GM19468 (cell line): Measurements from ENCODE around the gene DSCAM.
"Not testable (repeated sequence)": the region's sequence is repeated elsewhere in the genome, so short reads cannot be mapped to it uniquely, and the experiment has no call there.

ENCODE experiments used
- ATAC-seq: cut with Tn5 transposase; IDR thresholded peaks from one replicate; pipeline ENCODE4 v1.9.1; 2021; ENCODE audit warnings: mild to moderate bottlenecking, moderate library complexity, moderate number of reproducible peaks; ENCODE audit not compliant: unreplicated experiment; ENCODE audit errors: extremely low read depth

DSCAM gene

GRCh38 chr21:40282912-40283886, 563.8 kb downstream of the DSCAM start:
- no peak for ATAC-seq

DNA sequence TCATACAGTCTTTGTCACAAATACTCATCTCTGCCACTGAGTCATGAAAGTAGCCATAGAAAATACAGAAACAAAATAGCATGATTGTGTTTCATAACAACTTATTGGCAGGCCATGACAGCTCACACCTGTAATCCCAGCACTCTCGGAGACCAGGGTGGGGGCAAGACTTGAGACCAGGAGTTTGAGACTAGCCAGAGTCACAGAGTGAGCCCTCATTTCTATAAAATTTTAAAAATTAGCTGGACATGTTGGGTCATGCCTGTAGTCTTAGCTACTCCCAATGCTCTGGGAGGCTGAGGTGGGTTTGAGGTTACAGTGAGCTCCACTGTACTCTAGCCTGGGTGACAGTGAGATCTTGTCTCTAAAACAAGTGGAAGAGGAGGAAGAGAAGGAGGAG, 568.6 kb downstream of the DSCAM start:
- ATAC-seq, result no peak

DNA sequence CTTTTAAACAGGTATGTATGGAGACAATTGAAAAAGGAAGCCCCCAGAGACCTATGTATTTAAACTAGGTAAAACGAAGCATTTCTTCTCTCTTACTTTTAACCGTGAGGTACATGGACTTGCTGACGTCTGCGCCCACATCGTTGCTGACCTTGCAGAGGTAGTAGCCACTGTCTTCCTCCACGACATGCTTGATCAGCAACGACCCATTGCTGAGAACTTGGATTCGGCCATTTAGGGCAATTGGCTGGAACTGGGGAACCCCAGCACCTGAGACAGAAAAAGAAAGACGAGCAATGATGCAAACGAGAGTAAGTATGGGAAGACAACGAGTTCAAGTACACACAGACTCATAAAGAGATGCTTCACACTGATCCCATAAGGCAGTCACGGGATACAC, 571.0 kb downstream of the DSCAM start:
- no peak for ATAC-seq

DNA sequence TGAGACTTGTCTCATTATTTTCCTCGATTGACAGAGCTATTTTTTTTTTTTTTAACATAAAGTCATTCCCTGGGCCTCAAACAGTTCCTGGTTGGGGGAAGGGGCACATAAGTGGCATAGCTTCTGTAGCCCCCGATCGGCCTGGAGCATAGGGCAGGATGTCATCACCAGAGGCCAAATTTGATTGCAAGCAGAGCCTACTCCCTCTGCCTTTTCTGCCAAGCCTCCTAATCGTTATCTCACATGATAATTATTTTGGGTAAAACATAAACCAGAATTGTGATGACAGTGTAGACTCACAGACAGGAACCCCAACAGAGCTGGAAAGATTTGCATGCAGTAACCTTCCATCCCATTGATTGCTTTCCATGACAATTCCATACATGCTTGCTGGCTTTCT, 574.9 kb downstream of the DSCAM start:
- ATAC-seq, result no peak

DNA sequence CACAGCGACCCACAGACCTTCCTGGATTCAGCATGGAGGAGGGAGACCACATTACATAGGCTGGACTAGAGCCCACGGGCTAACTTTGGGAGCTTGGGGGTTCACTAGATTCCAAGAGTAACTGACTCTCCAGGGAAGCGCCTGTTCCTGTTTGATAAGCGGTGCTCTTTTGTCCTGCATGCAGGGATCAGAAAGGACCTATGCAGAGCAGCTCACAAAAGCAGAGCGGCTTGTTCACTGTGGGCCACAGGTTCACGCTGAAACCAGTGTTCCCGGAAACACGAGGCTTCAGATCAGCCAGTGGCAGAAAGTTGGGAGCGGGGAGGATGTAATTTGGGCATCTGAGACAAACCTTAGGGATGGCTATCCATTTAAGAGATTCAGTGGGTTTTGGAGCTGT, 575.8 kb downstream of the DSCAM start:
- ATAC-seq, result no peak

DNA sequence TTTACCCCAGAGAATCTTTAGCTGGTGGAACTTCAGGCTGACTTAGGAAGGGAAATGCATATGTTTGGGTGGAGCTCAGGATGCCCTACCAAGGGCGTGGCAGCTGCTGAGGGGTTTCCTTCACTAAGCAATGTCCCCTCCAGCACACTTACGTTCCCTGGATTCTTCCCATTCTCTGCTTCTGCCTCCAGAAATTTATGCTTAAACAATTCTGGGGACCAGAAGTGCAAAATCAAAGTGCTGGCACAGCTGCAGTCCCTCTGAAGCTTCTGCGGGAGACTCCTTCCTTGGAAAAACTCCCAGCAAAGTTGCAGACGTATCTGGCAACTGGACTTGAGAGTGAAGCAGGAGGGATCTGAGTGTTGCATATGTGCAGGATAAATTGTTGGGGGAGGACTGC, 576.9 kb downstream of the DSCAM start:
- no peak for ATAC-seq

DNA sequence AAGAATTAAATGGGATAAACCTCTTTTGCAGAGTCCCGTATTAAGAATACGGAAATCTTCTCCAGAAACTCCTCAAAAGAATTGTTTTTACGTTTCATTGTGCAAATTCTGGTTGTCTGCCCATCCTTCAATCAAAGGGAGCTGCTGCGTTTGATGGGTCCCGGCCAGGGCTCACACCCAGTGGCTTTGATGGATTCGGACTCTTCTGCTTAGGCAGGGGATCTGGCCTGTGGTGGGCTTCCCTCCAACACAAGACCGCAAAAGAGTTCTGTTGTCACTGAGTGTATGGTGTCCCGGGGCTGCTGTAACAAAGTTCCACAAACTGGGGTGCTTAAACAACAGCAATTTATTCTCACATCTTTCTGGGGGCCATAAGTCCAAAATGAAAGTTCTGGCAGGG, 577.7 kb downstream of the DSCAM start:
- ATAC-seq, result no peak

DNA sequence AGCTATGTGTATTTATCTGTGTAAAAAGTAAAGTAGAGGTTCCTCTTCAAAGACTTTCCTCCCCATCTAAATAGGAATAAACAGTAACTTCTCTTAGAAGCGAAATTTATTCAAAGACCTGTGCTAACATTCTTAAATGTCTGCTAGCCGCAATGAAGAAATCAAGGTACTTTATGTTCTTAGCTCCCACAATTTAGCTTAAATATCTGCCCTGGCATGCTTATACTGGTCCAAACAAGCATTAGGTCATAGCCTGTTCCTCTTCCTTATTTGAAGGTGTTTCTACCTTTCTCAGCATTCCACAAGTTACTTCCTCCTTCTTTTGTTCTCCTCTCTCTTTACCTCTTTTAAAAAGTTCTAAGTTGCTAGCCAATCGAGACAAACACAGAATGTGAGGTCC, 588.5 kb downstream of the DSCAM start:
- ATAC-seq, result not testable (repeated sequence)

DNA sequence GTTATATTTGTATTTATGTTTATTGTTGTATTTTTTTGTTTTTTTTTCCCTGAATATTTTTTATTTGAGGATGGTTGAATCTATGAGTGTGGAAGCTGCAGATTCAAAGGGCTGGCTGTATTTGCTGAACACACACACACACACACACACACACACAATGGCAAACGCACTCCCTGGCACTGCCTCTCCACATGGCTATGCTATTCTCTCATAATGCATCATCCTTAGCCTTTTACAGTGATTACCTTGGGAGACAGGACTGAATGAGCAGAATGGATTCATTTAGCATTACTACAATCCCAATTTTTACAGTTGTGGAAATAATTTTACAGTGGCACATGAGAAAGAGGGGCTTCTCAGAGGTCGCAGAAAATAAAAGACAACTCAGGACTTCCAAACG, 589.6 kb downstream of the DSCAM start:
- ATAC-seq, result no peak

- no peak for ATAC-seq
Observed at GRCh38 chr21:40255518-40256444, 591.2 kb downstream of the DSCAM start.

- no peak for ATAC-seq
Observed at GRCh38 chr21:40254540-40255465, 592.2 kb downstream of the DSCAM start.

DNA sequence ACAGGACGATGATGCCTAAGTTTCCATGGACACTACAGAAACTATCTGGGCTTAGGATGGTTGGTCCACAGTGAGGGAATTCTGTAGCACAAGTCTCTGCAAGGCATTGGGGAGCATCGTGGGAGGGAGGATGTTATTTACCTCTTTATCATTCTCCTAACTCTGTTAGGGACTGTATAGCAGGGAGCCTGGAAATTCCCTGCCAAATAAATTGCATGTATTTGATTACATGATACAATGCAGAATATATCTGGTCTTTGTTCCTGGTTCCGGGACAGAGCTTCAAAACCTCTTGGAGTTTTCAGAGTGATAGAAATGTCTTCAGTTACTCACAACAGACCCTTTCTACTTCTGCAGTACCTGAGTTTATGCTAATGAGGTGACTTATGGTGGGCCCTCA, 593.8 kb downstream of the DSCAM start:
- no peak for ATAC-seq

- no peak for ATAC-seq
Observed at GRCh38 chr21:40250514-40251294, 596.3 kb downstream of the DSCAM start.

DNA sequence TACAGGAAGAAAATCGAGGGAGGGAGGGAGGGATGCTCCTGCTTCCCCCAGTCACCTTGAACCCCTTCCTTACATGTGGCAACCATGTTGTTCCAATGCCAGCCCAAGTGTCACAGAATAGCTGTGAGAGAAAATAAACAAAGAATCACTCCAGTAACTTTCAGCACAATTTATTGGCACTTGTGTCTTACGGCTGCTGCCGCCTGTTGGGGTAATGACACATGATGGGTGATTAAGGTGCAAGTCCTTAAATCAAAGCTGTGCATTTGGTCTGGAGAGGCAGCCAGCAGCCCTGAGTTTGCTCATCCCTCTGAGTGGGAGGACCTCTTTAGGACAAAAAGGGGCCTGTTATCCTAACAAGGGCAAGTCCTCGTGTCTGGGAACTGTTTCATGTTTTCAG, 602.0 kb downstream of the DSCAM start:
- no peak for ATAC-seq

DNA sequence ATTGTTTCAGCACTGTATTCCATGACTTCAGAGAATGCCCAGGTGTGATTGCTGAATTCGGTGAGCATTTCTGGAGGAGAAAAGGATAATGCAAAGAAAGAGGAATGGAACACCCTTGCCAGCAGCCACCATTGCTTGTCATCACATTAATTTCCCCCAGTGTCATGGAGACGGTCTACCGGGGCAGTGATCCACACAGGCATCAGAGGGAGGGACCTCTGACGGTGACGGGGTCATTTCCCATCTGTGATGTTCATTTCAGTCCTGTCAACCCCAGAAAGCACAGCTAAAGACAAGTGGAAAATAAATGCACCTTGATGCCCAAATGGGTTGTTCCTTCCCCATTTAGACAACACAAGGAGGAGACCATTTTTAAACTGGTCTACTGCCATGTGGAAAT, 603.3 kb downstream of the DSCAM start:
- ATAC-seq, result no peak

- ATAC-seq, result no peak
Observed at GRCh38 chr21:40242586-40243265, 604.2 kb downstream of the DSCAM start.

GRCh38 chr21:40235528-40235927, 611.4 kb downstream of the DSCAM start:
- no peak for ATAC-seq

DNA sequence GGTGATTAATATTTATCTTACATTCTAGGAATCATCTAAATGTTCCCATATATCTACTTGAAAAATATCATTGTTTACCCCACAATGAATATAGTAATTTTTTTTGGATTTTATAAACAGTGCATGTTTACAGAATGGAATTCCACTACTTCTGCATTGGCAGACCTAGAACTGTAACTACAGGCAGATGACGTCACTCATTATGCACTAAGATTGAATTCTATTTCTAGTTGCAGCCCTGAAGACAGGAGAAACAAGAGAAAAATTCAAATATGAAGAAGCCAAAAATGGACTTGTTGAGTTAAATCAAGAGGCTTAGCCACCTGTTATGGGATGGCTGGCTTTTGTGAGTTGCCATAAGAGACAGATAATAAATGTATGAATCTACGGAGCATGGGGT, 615.0 kb downstream of the DSCAM start:
- no peak for ATAC-seq

DNA sequence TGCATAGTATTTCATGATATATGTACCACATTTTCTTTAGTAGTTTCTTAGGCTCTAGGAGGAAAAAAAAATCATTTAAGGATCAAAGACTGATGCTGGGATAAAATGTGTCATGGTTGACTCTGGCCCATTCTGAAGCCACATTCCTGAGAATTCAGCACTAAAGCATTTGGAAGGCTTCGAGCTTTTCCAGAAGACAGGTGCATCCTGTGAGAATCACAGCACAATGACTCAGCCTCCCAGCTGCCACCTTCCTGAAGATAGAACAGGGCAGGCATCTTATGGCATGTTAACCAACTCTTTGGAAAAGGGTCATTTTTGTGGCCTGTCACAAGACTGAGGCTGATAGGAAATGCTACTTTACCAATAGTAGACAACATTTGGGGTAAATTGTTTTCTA, 619.9 kb downstream of the DSCAM start:
- ATAC-seq, result no peak
